ENCODE measurements around the gene UNC5A. TPM values are rescaled to one million over a fixed set of nuclear protein-coding genes. Genes with fewer than 3 reads are reported as not detected.

The UNC5A gene
- total and polyA plus RNA-seq, 7 donors = 0.03 to 0.25 (median 0.10) TPM; not detected in 4

DNA sequence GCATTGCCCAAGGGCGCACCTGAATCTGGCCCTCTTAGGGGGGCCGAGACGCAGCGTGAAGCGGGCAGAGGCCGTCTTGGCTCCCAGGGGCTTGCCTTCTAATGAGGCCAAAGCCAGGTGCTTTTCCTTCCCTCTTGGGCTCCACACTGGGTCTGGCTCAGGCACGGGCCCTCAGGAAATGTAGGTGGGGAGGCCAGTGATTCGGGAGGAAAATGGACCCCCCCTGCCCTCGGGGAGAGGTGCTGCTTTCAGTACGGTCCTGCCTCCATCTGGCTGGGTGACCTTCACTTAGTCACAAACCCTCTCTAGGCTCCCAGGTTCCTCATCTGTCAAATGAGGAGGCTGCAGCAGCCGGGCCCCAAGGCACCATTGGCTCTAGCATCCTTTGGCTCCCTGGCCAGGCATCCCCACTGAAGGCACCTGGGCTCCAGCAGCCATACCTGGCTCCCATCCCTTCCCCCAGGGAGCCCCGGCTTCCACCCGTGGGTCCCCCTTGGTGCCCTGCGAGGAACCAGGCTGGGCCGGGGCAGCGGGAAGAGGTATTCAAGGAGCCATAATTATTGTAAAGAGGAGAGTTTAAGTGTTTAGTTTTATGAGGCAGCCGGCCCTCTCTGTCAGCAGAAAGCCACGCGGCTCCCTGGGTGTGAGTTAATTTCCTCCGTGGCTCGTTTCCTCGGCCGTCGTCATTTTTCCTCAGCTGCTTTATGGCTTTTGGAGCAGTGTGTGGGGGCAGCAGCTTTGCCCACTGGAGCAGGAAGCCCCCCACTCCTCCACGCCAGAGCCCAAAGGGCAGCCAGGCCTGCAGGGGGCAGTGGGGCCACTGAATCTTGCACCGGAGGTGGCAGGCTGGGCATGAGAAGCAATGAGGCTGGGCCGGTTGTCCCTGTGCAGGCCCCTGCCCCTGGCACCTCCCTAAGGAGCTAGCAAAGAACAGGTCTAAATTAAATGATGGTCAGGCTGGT is 24.9 kb upstream of the UNC5A start:
- TF ChIP-seq, protein P1, sequence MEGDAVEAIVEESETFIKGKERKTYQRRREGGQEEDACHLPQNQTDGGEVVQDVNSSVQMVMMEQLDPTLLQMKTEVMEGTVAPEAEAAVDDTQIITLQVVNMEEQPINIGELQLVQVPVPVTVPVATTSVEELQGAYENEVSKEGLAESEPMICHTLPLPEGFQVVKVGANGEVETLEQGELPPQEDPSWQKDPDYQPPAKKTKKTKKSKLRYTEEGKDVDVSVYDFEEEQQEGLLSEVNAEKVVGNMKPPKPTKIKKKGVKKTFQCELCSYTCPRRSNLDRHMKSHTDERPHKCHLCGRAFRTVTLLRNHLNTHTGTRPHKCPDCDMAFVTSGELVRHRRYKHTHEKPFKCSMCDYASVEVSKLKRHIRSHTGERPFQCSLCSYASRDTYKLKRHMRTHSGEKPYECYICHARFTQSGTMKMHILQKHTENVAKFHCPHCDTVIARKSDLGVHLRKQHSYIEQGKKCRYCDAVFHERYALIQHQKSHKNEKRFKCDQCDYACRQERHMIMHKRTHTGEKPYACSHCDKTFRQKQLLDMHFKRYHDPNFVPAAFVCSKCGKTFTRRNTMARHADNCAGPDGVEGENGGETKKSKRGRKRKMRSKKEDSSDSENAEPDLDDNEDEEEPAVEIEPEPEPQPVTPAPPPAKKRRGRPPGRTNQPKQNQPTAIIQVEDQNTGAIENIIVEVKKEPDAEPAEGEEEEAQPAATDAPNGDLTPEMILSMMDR (IDR thresholded peaks at IDR 0.05) = no peak
- Histone ChIP-seq H3K36me3 (ENCODE audit: insufficient read depth in 1 of 2, low read depth in 1 of 2) (no peaks in the 10 kb centered on the region), H3K9me3 (no peaks in the 10 kb centered on the region), H3K27me3 (ENCODE audit: insufficient read depth in 3 of 3, low read length in 2 of 3) (peaks cover 3 to 47% (median 4%) of the 10 kb centered on the region in 3 donors), H3K27ac (no peak overlapping the region), H3K4me1 (no peaks in the 10 kb centered on the region), H3K4me3 (no peak overlapping the region)
- DNase-seq = no peak
- no peak for ATAC-seq
- WGBS, 3 donors = 47 to 53% (median 51%) methylated on average over 27 of the region's 27 CpGs
- intact Hi-C loops (cut with DNase I) = loop anchor here in 1 of 2 donors (10.0 kb wide), 1 partner anchor 201 kb away; no protein-coding TSS in a partner anchor

DNA sequence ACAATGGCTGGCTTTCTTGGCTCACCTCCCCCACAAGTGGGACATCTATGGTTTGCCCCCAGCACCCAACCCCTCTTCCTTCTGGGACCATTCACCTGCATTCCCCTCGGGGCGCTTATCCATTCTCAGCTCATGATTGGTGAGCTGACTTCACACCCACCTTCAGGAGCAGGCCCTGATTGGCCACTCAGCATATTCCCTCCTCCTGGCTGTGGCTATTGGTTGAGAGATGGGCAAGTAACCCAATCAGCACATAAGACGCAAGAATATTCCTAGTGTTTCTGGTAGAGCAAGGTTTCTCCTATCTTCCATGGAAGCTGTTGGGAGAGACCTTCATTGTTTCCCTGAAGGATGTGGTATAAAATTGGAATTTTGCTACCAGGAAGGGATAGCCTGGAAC is 22.7 kb upstream of the UNC5A start:
- Histone ChIP-seq H3K4me3 (no peak overlapping the region), H3K27ac (no peak overlapping the region), H3K4me1 (no peaks in the 10 kb centered on the region), H3K36me3 (ENCODE audit: insufficient read depth in 1 of 2, low read depth in 1 of 2) (no peaks in the 10 kb centered on the region), H3K9me3 (no peaks in the 10 kb centered on the region), H3K27me3 (ENCODE audit: insufficient read depth in 3 of 3, low read length in 2 of 3) (peaks cover 3 to 52% (median 8%) of the 10 kb centered on the region in 3 donors)
- DNase-seq = no peak
- TF ChIP-seq, protein P1 (IDR thresholded peaks at IDR 0.05) = no peak
- ATAC-seq = no peak
- 88 to 93% (median 89%) methylated on average over 3 of the region's 3 CpGs for WGBS, 3 donors
- intact Hi-C loops (cut with DNase I) = loop anchor here in 1 of 2 donors (10.0 kb wide), 1 partner anchor 203 kb away; no protein-coding TSS in a partner anchor

DNA sequence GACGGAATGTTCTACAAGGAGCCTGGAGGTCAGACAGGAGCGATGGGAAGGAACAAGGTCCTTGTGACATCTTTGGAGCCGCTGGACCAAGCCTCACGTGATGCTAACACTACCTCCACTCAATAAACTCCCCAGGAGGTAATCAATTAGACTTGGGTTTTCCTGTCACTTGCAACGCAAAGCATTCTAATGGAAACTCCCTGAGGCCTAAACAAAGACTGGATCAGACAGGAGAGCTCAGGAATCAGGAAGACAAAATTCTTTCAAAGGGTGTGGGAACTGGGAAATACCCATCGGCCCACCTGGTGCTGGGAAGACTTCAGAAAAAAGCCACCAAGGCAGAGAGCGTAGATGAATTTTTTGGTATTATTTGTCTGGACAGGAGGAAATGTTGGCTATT is 22.3 kb upstream of the UNC5A start:
- H3K9me3 ChIP-seq = no peaks in the 10 kb centered on the region
- H3K27ac ChIP-seq = no peak overlapping the region
- DNase-seq (no peak), ATAC-seq (no peak)
- peaks cover 3 to 56% (median 8%) of the 10 kb centered on the region in 3 donors for H3K27me3 ChIP-seq (ENCODE audit: insufficient read depth in 3 of 3, low read length in 2 of 3)
- no peak overlapping the region for H3K4me3 ChIP-seq
- no peaks in the 10 kb centered on the region for H3K36me3 ChIP-seq (ENCODE audit: insufficient read depth in 1 of 2, low read depth in 1 of 2)
- TF ChIP-seq, protein P1 (IDR thresholded peaks at IDR 0.05) = no peak
- intact Hi-C loops (cut with DNase I) = loop anchor here in 1 of 2 donors (10.0 kb wide), 1 partner anchor 203 kb away; no protein-coding TSS in a partner anchor
- H3K4me1 ChIP-seq = no peaks in the 10 kb centered on the region
- WGBS, 3 donors = 70 to 73% (median 70%) methylated on average over 7 of the region's 7 CpGs

DNA sequence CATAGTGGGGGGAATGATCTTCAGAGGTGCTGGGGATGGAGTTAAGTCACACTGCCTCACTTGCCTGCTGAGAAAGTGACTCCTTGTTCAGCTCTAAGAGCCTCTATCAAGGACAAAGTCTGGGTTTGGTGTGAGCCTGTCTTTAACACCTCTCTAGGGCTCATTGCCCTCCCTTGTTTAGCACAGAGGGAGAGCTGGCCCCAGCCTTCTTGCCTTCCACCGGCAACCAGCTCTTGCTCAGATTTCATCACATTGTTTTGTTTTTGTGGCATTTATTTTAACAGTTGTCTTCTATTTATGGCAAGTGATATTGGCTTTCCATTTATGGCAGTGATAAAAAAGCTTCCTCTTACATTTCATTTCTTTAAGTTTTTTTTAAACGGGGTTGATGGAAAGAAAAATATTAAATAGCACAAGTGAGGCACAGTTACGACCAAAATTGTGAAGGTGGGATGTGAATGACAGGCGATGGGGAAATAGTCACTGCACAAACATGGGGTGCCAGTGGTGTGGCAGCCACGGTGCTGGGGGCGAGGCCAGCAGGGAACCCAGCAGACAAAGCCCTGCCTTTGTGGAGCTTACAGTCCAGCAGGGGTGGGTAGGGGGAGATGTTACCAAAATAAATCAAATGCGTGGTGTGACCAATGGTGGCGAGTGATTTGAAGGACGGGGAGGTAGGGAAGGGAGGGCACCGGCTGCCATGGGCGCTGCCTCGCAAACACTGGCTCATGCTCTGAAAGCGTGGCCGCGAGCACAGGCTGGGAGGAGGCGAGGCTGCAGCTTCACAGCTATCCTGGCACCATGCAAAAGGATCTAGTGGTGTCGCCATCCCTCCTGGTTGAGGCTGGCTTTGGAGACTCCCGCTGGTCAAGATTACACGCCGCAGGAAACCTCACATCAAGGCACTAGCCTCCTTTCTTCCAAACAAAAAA is 21.2 kb upstream of the UNC5A start:
- H3K4me3 ChIP-seq = no peak overlapping the region
- no peaks in the 10 kb centered on the region for H3K36me3 ChIP-seq (ENCODE audit: insufficient read depth in 1 of 2, low read depth in 1 of 2)
- no peak overlapping the region for H3K27ac ChIP-seq
- intact Hi-C loops (cut with DNase I) = loop anchor here in 1 of 2 donors (10.0 kb wide), 1 partner anchor 204 kb away; no protein-coding TSS in a partner anchor
- ATAC-seq (no peak), DNase-seq (peak in 1 of 2 donors; percentile 15)
- no peaks in the 10 kb centered on the region for H3K4me1 ChIP-seq
- WGBS, 3 donors = 26 to 42% (median 32%) methylated on average over 20 of the region's 20 CpGs
- H3K9me3 ChIP-seq = no peaks in the 10 kb centered on the region
- peaks cover 3 to 68% (median 8%) of the 10 kb centered on the region in 3 donors for H3K27me3 ChIP-seq (ENCODE audit: insufficient read depth in 3 of 3, low read length in 2 of 3)
- TF ChIP-seq, protein P1 (IDR thresholded peaks at IDR 0.05) = no peak
